Neural cell (in vitro differentiated cells): Measurements from ENCODE around the gene GPR119. TPM values are rescaled to one million over a fixed set of nuclear protein-coding genes. Genes with fewer than 3 reads are reported as not detected.
"Not testable (repeated sequence)": the region's sequence is repeated elsewhere in the genome, so short reads cannot be mapped to it uniquely, and the experiment has no call there.

Experiments used
- H2AFZ ChIP-seq: fragments of 200-600, 300-800 bp; sonication (generic), shearing (Covaris generic); 2 replicates; pipeline ENCODE4 v1.6.0; 2014; ENCODE audit warnings: low read depth, mild to moderate bottlenecking, antibody characterized with exemption, low read length, moderate library complexity
- H3F3A ChIP-seq: fragments of 200-600 bp; shearing (Covaris generic); 2 replicates; pipeline ENCODE4 v1.6.1; 2016; ENCODE audit warnings: mild to moderate bottlenecking, moderate library complexity, mixed read lengths, antibody characterized with exemption, low read length; ENCODE audit not compliant: insufficient read depth, poor library complexity, severe bottlenecking
- H3K27ac ChIP-seq: fragments of 200-600, 300-800 bp; sonication (generic), shearing (Covaris generic); 2 replicates; pipeline ENCODE4 v1.5.1; 2014; ENCODE audit warnings: mild to moderate bottlenecking, low read length, moderate library complexity
- H3K27me3 ChIP-seq: fragments of 300-800, 200-600 bp; sonication (generic), shearing (Covaris generic); 2 replicates; pipeline ENCODE4 v1.6.0; 2014; ENCODE audit warnings: mild to moderate bottlenecking, low read depth, low read length, moderate library complexity; ENCODE audit not compliant: insufficient read depth
- H3K36me3 ChIP-seq: fragments of 300-800, 200-600 bp; sonication (generic), shearing (Covaris generic); 2 replicates; pipeline ENCODE4 v1.5.1; 2014; ENCODE audit warnings: mild to moderate bottlenecking, antibody characterized with exemption, low read length, moderate library complexity; ENCODE audit not compliant: insufficient read depth
- H3K4me2 ChIP-seq: fragments of 300-800, 200-600 bp; sonication (generic), shearing (Covaris generic); 2 replicates; pipeline ENCODE4 v1.6.0; 2014; ENCODE audit warnings: mild to moderate bottlenecking, low read length
- H3K4me3 ChIP-seq: fragments of 300-800, 200-600 bp; sonication (generic), shearing (Covaris generic); 2 replicates; pipeline ENCODE4 v1.5.1; 2014; ENCODE audit warnings: mild to moderate bottlenecking, low read length, moderate library complexity
- H3K79me2 ChIP-seq: fragments of 200-600 bp; shearing (Covaris generic); replicated peaks from 2 replicates; pipeline ENCODE4 v1.6.0; 2014; ENCODE audit warnings: mild to moderate bottlenecking, low read length, moderate library complexity; ENCODE audit not compliant: insufficient read depth
- H3K9ac ChIP-seq: fragments of 300-800, 200-600 bp; sonication (generic), shearing (Covaris generic); 2 replicates; pipeline ENCODE4 v1.6.1; 2016; ENCODE audit warnings: mild to moderate bottlenecking, low read length, mixed read lengths
- H3K9me2 ChIP-seq: fragments of 200-600 bp; shearing (Covaris generic); 2 replicates; pipeline ENCODE4 v1.6.1; 2016; ENCODE audit warnings: mild to moderate bottlenecking, low read length, mixed read lengths; ENCODE audit not compliant: insufficient read depth
- H3K9me3 ChIP-seq: fragments of 200-600, 300-800 bp; sonication (generic), shearing (Covaris generic); 2 replicates; pipeline ENCODE4 v1.6.1; 2016; ENCODE audit warnings: mild to moderate bottlenecking, mixed run types, low read length, moderate library complexity, mixed read lengths
- H4K20me1 ChIP-seq: fragments of 200-600 bp; shearing (Covaris generic); 2 replicates; pipeline ENCODE4 v1.6.1; 2016; ENCODE audit warnings: mild to moderate bottlenecking, mixed run types; ENCODE audit not compliant: insufficient read depth
- CTCF ChIP-seq: fragments of 450-650 bp; IDR thresholded peaks from 2 replicates; pipeline ENCODE4 v1.5.1; 2014; ENCODE audit warnings: antibody characterized with exemption, mild to moderate bottlenecking, moderate library complexity; ENCODE audit not compliant: poor library complexity, severe bottlenecking
- EP300 ChIP-seq: fragments of 450-650 bp; conservative IDR thresholded peaks from 2 replicates; pipeline ENCODE4 v1.6.1; 2014; ENCODE audit warnings: antibody characterized with exemption, mild to moderate bottlenecking, moderate library complexity; ENCODE audit not compliant: poor library complexity, severe bottlenecking
- EZH2 ChIP-seq: fragments of 200-600, 300-800 bp; shearing (Covaris generic), sonication (generic); IDR thresholded peaks from 2 replicates; pipeline ENCODE4 v1.6.1; 2014; ENCODE audit warnings: antibody characterized with exemption, low read length, borderline replicate concordance, mild to moderate bottlenecking; ENCODE audit not compliant: insufficient read depth, poor library complexity, severe bottlenecking
- MXI1 ChIP-seq: fragments of 450-650 bp; conservative IDR thresholded peaks from 2 replicates; pipeline ENCODE4 v1.6.1; 2014; ENCODE audit warnings: antibody characterized with exemption, mild to moderate bottlenecking; ENCODE audit not compliant: poor library complexity, severe bottlenecking
- POLR2AphosphoS5 ChIP-seq: IDR thresholded peaks from 2 replicates; pipeline ENCODE4 v1.6.1; 2012
- RAD21 ChIP-seq: fragments of 450-650 bp; conservative IDR thresholded peaks from 2 replicates; pipeline ENCODE4 v1.6.1; 2014; ENCODE audit warnings: antibody characterized with exemption, mild to moderate bottlenecking, moderate library complexity
- REST ChIP-seq: IDR thresholded peaks from 2 replicates; pipeline ENCODE4 v1.6.1; 2012; ENCODE audit warnings: borderline replicate concordance
- SMC3 ChIP-seq: fragments of 450-650 bp; conservative IDR thresholded peaks from 2 replicates; pipeline ENCODE4 v1.6.1; 2014; ENCODE audit warnings: antibody characterized with exemption, mild to moderate bottlenecking, moderate library complexity; ENCODE audit not compliant: poor library complexity
- TAF1 ChIP-seq: IDR thresholded peaks from 2 replicates; pipeline ENCODE4 v1.6.1; 2012; ENCODE audit warnings: low read depth
- polyA plus RNA-seq: library from polyadenylated mRNA; depleted of rRNA; stranded (reverse); fragments of >200 nt; gene quantifications from 2 replicates; pipeline ENCODE4 v1.2.3, GENCODE V29; 2014

Gene GPR119
- polyA plus RNA-seq, 1 donor from 2014 or later = not detected

- Histone ChIP-seq H3K9ac (no peak overlapping the region), H3K79me2 (no peaks in the 10 kb centered on the region), H3K27me3 (no peaks in the 10 kb centered on the region), H3K27ac (no peak overlapping the region), H3K4me3 (no peak overlapping the region), H3K9me3 (no peaks in the 10 kb centered on the region), H3F3A (no peaks in the 10 kb centered on the region), H3K36me3 (no peaks in the 10 kb centered on the region), H2AFZ (no peak overlapping the region), H3K4me2 (no peak overlapping the region), H3K9me2 (no peaks in the 10 kb centered on the region), H4K20me1 (no peaks in the 10 kb centered on the region)
- TF ChIP-seq EP300 (no peak), RAD21 (no peak), REST (no peak), SMC3 (no peak), TAF1 (no peak), POLR2AphosphoS5 (no peak), MXI1 (no peak), EZH2 (no peak), CTCF (no peak)
These were observed 7.3 kb downstream of the GPR119 start for GRCh38 chrX:130378024-130378669.

GRCh38 chrX:130376077-130376476 is 9.4 kb downstream of the GPR119 start:
- Histone ChIP-seq H3K9me3 (no peaks in the 10 kb centered on the region), H4K20me1 (no peaks in the 10 kb centered on the region), H3K9ac (no peak overlapping the region), H3K36me3 (no peaks in the 10 kb centered on the region), H3K79me2 (no peaks in the 10 kb centered on the region), H2AFZ (no peak overlapping the region), H3K27me3 (no peaks in the 10 kb centered on the region), H3K4me2 (no peak overlapping the region), H3K27ac (no peak overlapping the region), H3F3A (no peaks in the 10 kb centered on the region), H3K9me2 (no peaks in the 10 kb centered on the region), H3K4me3 (no peak overlapping the region)
- TF ChIP-seq REST = no peak
- TF ChIP-seq CTCF = no peak

- H3K27me3 ChIP-seq = not testable (repeated sequence)
These were observed 33.4 kb downstream of the GPR119 start for GRCh38 chrX:130352050-130352449.

More at GRCh38 chrX:130352050-130352449, 33.4 kb downstream of the GPR119 start:
- not testable (repeated sequence) for H3K4me3 ChIP-seq, H3K9ac ChIP-seq, H3K4me2 ChIP-seq, H3F3A ChIP-seq, H3K27ac ChIP-seq, H3K79me2 ChIP-seq, H3K9me3 ChIP-seq, H2AFZ ChIP-seq, H3K9me2 ChIP-seq, H4K20me1 ChIP-seq, H3K36me3 ChIP-seq
